LoVo (cell line): ENCODE results near the gene DCPS.
"Not testable (repeated sequence)": the region's sequence is repeated elsewhere in the genome, so short reads cannot be mapped to it uniquely, and the experiment has no call there.

Experiments used
- DNase-seq: peaks from one replicate; pipeline ENCODE4 v3.0.0-alpha.2; 2016; ENCODE audit warnings: low spot score

The DCPS gene

GRCh38 chr11:126384449-126385070 lies 80.7 kb downstream of the DCPS start:
- no peak for DNase-seq

GRCh38 chr11:126385991-126386728 lies 82.3 kb downstream of the DCPS start:
- DNase-seq: no peak

GRCh38 chr11:126386729-126387071 lies 82.8 kb downstream of the DCPS start:
- DNase-seq: not testable (repeated sequence)

- no peak for DNase-seq
Observed at GRCh38 chr11:126387857-126388256, 84.0 kb downstream of the DCPS start.

GRCh38 chr11:126390272-126390867 lies 86.5 kb downstream of the DCPS start:
- DNase-seq: no peak

- DNase-seq: no peak
Observed at GRCh38 chr11:126391286-126391954, 87.6 kb downstream of the DCPS start.

- no peak for DNase-seq
Observed at GRCh38 chr11:126391970-126392632, 88.2 kb downstream of the DCPS start.

GRCh38 chr11:126392633-126393013 lies 88.8 kb downstream of the DCPS start:
- no peak for DNase-seq

GRCh38 chr11:126393143-126393542 lies 89.3 kb downstream of the DCPS start:
- no peak for DNase-seq

- no peak for DNase-seq
Observed at GRCh38 chr11:126394036-126394435, 90.2 kb downstream of the DCPS start.

- not testable (repeated sequence) for DNase-seq
Observed at GRCh38 chr11:126394634-126395072, 90.8 kb downstream of the DCPS start.
